Epithelial cell of esophagus (primary cell): ENCODE measurements around the gene UGGT1.

Experiments used
- DNase-seq: peaks from one replicate; pipeline ENCODE4 v3.0.0; 2010; ENCODE audit warnings: low read depth
- H3K4me3 ChIP-seq: 2 replicates; pipeline ENCODE4 v1.5.1; 2011; ENCODE audit warnings: mild to moderate bottlenecking, low read length, control low read depth
- CTCF ChIP-seq: IDR thresholded peaks from 2 replicates; pipeline ENCODE4 v1.5.1; 2011; ENCODE audit warnings: low read depth, mild to moderate bottlenecking, low read length, control low read depth, inconsistent platforms; ENCODE audit not compliant: insufficient read depth; ENCODE audit errors: missing control alignments

The UGGT1 gene

GRCh38 chr2:128103407-128103806, 12.4 kb downstream of the UGGT1 start:
- DNase-seq = no peak
- no peak overlapping the region for H3K4me3 ChIP-seq
- no peak for TF ChIP-seq CTCF

- DNase-seq = no peak
- H3K4me3 ChIP-seq = no peak overlapping the region
- no peak for TF ChIP-seq CTCF
Measured at GRCh38 chr2:128105072-128105471, 14.1 kb downstream of the UGGT1 start.

- DNase-seq = no peak
- no peak for TF ChIP-seq CTCF
- H3K4me3 ChIP-seq = no peak overlapping the region
Measured at GRCh38 chr2:128108166-128108565, 17.2 kb downstream of the UGGT1 start.

GRCh38 chr2:128109243-128109642, 18.2 kb downstream of the UGGT1 start:
- no peak overlapping the region for H3K4me3 ChIP-seq
- no peak for DNase-seq
- no peak for TF ChIP-seq CTCF

- no peak for TF ChIP-seq CTCF
- H3K4me3 ChIP-seq = no peak overlapping the region
- no peak for DNase-seq
Measured at GRCh38 chr2:128115921-128116623, 25.1 kb downstream of the UGGT1 start.

- no peak for DNase-seq
- no peak overlapping the region for H3K4me3 ChIP-seq
- TF ChIP-seq CTCF = no peak
Measured at GRCh38 chr2:128134573-128134972, 43.6 kb downstream of the UGGT1 start.

- TF ChIP-seq CTCF = no peak
- H3K4me3 ChIP-seq = no peak overlapping the region
Measured at GRCh38 chr2:128137094-128137616, 46.2 kb downstream of the UGGT1 start.

More at GRCh38 chr2:128137094-128137616, 46.2 kb downstream of the UGGT1 start:
- no peak for DNase-seq
